Muscle layer of duodenum (tissue), 2 donors: ENCODE measurements around the gene FAHD1.
"Not testable (repeated sequence)": the region's sequence is repeated elsewhere in the genome, so short reads cannot be mapped to it uniquely, and the experiment has no call there.

Experiments used
- H3K27ac ChIP-seq: one replicate; pipeline ENCODE4 v1.7.0; 2013; ENCODE audit warnings: mild to moderate bottlenecking, low read length
- H3K27me3 ChIP-seq: one replicate; pipeline ENCODE4 v1.7.0; 2013; ENCODE audit warnings: low read depth, mild to moderate bottlenecking, control low read depth, low read length
- H3K36me3 ChIP-seq, 2 donors: one replicate each; pipeline ENCODE4 v1.7.0; 2013; ENCODE audit warnings: low read length in 2 of 2, control low read depth in 1 of 2, mild to moderate bottlenecking in 1 of 2; ENCODE audit not compliant: insufficient read depth in 2 of 2, control insufficient read depth in 1 of 2
- H3K4me1 ChIP-seq, 2 donors: one replicate each; pipeline ENCODE4 v1.7.0; 2013; ENCODE audit warnings: low read length in 2 of 2, mild to moderate bottlenecking in 2 of 2, control low read depth in 1 of 2, moderate library complexity in 1 of 2; ENCODE audit not compliant: insufficient read depth in 2 of 2, control insufficient read depth in 1 of 2
- H3K4me3 ChIP-seq, 2 donors: one replicate each; pipeline ENCODE4 v1.7.0; 2013; ENCODE audit warnings: low read length in 2 of 2, low read depth in 1 of 2, mild to moderate bottlenecking in 1 of 2
- H3K9me3 ChIP-seq, 2 donors: one replicate each; pipeline ENCODE4 v1.7.0; 2013; ENCODE audit warnings: low read length in 2 of 2, control low read depth in 1 of 2, mild to moderate bottlenecking in 1 of 2; ENCODE audit not compliant: control insufficient read depth in 1 of 2
- donor health status: healthy.

FAHD1 gene

DNA sequence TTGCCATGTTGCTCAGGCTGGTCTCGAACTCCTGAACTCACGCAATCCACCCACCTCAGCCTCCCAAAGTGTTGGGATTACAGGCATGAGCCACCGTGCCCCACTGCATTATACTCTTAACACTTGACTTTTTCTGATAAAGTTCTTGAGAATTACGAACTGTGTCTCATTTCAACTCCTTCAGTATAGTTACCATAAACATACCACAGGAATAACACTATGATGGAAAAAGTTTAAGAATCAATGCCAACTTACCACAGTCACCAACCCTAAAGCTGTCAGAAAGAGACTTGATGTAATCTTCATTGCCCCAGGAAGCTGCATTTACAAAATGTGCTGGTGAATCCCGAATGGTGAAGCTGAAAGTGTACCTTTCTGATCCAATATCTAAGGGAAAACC is 34.7 kb downstream of the FAHD1 start:
- no peak overlapping the region for H3K4me3 ChIP-seq
- no peaks in the 10 kb centered on the region for H3K9me3 ChIP-seq
- no peaks in the 10 kb centered on the region for H3K36me3 ChIP-seq
- no peaks in the 10 kb centered on the region for H3K4me1 ChIP-seq
- H3K27me3 ChIP-seq, result peaks cover 16% of the 10 kb centered on the region
- no peak overlapping the region for H3K27ac ChIP-seq

DNA sequence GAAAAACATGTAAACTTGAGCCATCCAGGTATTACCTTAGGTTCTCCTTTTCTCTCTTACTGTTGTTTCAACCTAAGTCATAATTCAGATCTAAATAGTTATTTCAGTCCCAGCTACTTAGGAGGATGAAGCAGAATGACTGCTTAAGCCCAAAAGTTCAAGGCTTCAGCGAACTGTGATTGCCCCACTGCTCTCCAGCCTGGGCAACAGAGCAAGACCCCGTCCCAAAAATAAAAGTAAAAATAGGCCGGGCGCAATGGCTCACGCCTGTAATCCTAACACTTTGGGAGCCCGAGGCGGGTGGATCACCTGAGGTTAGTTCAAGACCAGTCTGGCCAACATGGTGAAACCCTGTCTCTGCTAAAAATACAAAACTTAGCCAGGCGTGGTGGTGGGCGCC is 35.4 kb downstream of the FAHD1 start:
- Histone ChIP-seq H3K27me3 (peaks cover 16% of the 10 kb centered on the region), H3K4me1 (no peaks in the 10 kb centered on the region), H3K36me3 (no peaks in the 10 kb centered on the region), H3K9me3 (no peaks in the 10 kb centered on the region), H3K4me3 (no peak overlapping the region), H3K27ac (no peak overlapping the region)

DNA sequence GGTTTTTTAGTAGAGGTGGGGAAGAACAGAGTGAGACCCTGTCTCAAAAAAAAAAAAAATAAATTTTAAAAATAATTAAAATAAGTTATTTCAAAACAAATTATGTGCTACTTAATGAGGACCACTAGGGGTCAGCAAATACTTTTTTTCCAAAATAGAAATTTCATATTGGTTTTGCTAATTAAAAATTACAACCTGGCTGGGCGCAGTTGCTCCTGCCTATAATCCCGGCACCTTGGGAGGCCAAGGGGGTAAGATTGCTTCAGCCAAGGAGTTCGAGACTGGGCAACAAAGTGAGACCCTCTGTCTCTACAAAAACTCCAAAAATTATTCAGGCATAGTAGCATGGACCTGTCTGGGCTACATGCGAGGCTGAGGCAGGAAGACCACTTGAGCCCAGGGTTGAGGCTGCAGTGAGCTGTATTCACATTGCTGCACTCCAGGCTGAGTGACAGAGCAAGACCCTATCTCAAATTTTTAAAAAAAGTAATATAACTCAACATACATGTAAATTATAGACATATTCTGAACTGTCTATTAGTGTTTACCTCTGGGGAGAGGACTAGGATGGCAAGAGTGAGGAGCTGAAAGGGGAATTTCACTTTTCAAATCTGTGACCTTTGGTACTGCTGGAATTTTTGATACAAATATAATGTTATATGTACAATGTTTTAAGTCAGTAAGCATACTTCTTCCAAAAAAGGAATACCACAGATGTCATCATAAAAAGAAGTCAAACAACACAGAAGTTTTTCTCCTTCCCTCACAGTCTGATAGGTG is 36.9 kb downstream of the FAHD1 start:
- no peaks in the 10 kb centered on the region for H3K4me1 ChIP-seq
- H3K36me3 ChIP-seq, result no peaks in the 10 kb centered on the region
- H3K27me3 ChIP-seq, result peaks cover 6% of the 10 kb centered on the region
- H3K9me3 ChIP-seq, result no peaks in the 10 kb centered on the region
- no peak overlapping the region for H3K27ac ChIP-seq
- H3K4me3 ChIP-seq, result no peak overlapping the region

DNA sequence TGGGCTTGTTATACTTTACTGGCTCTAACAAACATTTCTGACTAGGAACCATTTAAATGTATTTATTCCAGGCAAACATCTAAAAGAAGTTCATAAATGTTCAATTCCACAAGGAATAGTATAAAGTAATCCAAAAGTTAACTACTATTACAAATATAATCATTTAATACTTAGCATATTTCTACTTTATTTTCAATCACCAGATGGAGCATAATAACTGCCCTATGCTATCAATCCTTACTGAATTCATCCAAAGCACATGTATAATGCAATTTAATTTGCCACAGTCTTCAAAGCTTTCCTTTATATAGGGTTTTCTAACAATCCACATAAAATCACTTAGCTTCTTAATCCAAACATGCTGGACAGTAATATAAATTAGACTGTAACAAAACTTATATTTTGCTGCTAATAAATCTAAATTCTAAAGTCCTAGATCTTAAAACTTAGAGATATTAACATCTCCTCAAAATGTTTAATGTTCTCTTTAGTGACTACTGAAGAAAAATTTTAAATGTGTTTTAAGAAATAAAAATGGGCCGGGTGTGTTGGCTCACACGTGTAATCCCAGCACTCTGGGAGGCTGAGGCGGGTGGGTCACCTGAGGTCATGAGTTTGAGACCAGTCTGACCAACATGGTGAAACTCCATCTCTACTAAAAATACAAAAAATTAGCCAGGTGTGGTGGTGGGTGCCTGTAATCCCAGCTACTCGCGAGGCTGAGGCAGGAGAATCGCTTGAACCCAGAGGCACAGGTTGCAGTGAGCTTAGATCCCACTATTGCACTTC is 39.1 kb downstream of the FAHD1 start:
- Histone ChIP-seq H3K4me3 (no peak overlapping the region), H3K4me1 (no peaks in the 10 kb centered on the region), H3K27me3 (no peaks in the 10 kb centered on the region), H3K36me3 (no peaks in the 10 kb centered on the region), H3K9me3 (no peaks in the 10 kb centered on the region), H3K27ac (no peak overlapping the region)

DNA sequence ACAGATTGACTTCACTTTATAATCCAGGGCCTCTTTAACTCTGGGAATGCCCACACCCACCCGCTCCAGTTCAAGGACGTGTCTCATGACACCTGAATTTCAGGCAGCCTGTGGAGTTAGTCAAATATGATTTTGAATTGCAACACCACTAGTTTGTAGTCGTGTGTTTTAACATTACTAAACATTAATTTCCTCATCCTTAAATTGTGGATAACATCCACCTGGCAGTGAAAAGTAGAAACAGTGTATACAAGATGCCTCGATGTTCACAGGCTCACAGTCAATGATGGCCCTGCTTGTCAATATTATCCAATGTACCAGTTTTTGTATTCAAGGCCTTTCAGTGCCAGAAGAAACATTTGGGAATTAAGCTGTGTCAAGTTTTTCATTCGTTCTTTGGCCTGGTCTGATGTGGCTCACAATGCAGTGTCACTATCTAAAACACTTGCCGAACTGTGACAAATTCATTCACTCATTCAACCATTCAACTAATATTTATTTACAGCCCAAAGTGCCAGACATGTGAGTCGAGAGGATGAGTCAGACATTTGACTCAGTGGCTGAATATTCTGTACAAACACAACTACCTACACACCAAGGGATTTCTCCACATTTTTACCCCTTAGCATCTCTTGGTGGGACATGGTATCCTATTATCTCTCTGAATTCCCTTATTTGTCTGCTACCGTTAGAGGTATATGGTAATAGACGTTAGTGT is 43.5 kb downstream of the FAHD1 start:
- Histone ChIP-seq H3K27me3 (no peaks in the 10 kb centered on the region), H3K27ac (no peak overlapping the region), H3K9me3 (no peaks in the 10 kb centered on the region), H3K4me1 (no peaks in the 10 kb centered on the region), H3K4me3 (no peak overlapping the region), H3K36me3 (no peaks in the 10 kb centered on the region)

DNA sequence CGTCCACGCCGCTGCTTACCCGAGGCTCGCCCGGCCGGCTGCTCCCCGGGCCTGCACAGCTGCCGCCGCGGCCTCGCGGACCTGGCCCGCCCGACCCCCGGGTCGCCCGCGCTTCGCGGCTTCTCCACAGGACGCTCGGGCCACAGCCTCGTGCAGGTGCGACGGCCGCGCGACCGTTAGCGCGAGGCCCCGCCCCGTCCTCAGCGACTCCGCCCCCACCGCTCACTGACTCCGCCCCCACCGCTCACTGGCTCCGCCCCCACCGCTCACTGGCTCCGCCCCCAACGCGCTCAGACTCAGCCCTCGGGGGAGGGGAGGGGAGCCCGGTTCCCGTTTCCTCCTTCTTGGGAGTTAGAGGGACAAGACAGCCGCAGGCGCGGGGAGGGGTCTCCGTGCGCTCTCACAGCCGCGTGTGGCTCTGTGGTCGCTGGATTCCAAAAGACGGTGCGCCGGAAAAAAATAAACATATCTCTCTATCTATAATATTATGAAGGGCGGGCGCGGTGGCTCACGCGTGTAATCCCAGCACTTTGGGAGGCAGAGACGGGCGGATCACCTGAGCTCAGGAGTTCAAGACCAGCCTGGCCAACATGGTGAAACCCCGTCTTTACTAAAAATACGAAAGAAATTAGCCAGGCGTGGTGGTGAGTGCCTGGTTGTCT is 45.1 kb downstream of the FAHD1 start, which contains the start of gene MEIOB:
TSS of gene MEIOB (minus strand) at position 191 of the 662 bp plus-strand sequence. CDS start 3,989 bp downstream, outside the sequence.
- Histone ChIP-seq H3K27ac (no peak within 1 kb of the TSS), H3K27me3 (no peaks in the 10 kb centered on the region), H3K4me3 (peak within 1 kb of the TSS in 1 of 2 donors; percentile 40), H3K9me3 (no peaks in the 10 kb centered on the region), H3K36me3 (no peaks in the 10 kb centered on the region), H3K4me1 (no peaks in the 10 kb centered on the region)

DNA sequence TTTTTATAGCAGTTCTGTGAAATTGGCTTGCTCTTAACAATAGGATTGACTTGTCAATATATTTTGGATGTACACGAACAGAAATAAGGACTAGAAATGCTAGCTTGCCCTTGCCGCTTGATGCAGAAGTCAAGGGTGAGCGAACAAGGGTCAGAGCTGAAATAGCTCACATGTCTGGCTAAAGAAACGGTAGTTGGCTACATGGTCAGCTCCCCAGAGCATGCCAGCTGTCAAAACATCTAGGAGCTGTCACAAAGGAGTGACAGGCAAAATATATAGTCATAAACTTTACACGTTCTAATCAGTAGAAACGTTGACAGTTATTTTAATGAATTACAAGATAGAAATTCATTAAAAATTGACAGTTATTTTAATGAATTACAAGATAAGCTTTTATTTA is 47.8 kb downstream of the FAHD1 start:
- no peaks in the 10 kb centered on the region for H3K9me3 ChIP-seq
- H3K4me3 ChIP-seq, result no peak overlapping the region
- H3K36me3 ChIP-seq, result no peaks in the 10 kb centered on the region
- no peaks in the 10 kb centered on the region for H3K27me3 ChIP-seq
- H3K4me1 ChIP-seq, result no peaks in the 10 kb centered on the region
- no peak overlapping the region for H3K27ac ChIP-seq

DNA sequence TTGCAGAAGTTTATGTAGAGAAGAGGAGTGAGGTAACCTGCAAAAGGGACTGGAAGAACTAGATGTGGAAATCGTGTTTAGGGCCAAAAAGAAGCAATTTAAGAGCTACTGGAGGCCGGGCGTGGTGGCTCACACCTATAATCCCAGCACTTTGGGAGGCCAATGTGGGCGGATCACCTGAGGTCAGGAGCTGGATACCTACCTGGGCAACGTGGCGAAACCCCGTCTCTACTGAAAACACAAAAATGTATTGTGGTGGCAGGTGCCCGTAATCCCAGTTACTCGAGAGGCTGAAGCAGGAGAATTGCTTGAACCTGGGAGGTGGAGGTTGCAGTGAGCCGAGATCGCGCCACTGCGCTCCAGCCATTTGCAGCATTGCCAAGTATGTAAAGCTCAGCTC is 49.1 kb downstream of the FAHD1 start:
- H3K27me3 ChIP-seq, H3K36me3 ChIP-seq, H3K4me1 ChIP-seq, H3K4me3 ChIP-seq, H3K27ac ChIP-seq, H3K9me3 ChIP-seq: not testable (repeated sequence)

DNA sequence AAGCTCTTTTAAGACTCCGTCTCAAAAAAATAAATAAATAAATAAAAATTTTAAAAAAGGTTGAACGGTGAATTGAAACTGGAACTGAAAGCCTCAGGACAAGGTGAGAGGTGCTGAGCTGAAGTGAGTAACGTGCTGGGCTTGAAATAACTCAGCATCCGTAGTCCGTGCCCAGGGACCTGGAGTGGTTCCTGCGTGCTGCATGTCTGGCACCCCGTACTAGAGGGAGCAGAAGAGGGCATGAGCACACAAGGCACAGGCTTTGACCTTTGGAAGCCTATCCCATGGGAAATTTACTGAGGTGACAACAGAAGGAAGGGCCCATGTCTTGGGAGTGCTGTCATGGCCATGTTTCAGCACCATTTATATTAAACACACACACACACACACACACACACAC is 49.5 kb downstream of the FAHD1 start:
- H3K27me3 ChIP-seq, result no peaks in the 10 kb centered on the region
- no peak overlapping the region for H3K27ac ChIP-seq
- no peak overlapping the region for H3K4me3 ChIP-seq
- H3K36me3 ChIP-seq, result no peaks in the 10 kb centered on the region
- H3K4me1 ChIP-seq, result no peaks in the 10 kb centered on the region
- no peaks in the 10 kb centered on the region for H3K9me3 ChIP-seq

DNA sequence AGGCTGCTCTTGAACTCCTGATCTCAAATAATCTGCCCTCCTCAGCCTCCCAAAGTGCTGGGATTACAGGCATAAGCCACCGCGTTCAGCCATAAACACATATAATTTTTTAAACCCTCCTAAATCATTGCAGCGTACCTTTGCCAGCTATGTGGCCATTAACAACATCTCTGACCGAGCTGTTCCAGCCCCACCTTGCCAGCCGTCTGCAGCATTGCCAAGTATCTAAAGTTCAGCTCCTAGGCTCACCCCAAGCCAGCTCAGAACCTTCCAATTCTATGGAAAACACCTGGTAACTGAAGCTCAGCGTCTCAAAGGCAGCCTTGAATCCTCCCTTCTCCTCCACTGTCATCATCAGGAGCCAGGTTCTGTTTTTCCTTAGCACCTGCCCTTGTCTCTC is 50.1 kb downstream of the FAHD1 start:
- no peaks in the 10 kb centered on the region for H3K4me1 ChIP-seq
- H3K4me3 ChIP-seq, result no peak overlapping the region
- no peaks in the 10 kb centered on the region for H3K36me3 ChIP-seq
- H3K9me3 ChIP-seq, result no peaks in the 10 kb centered on the region
- H3K27ac ChIP-seq, result no peak overlapping the region
- H3K27me3 ChIP-seq, result no peaks in the 10 kb centered on the region

DNA sequence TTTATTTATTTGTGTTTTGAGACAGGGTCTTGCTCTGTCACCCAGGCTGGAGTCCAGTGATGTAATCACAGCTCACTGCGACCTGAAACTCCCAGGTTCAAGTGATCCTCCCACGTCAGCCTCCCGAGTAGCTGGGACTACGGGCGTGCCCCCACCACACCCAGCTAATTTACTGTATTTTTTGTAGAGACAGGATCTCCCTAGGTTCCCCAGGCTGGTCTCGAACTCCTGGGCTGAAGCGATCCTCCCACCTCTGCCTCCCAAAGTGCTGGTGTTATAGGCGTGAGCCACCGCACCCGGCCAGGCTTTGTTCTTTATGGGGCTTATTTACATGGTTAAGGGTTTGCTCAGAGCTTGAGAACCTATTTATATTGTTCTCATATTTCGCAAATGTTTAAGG is 50.8 kb downstream of the FAHD1 start:
- no peaks in the 10 kb centered on the region for H3K9me3 ChIP-seq
- H3K27ac ChIP-seq, result no peak overlapping the region
- no peaks in the 10 kb centered on the region for H3K36me3 ChIP-seq
- H3K4me1 ChIP-seq, result no peaks in the 10 kb centered on the region
- H3K27me3 ChIP-seq, result no peaks in the 10 kb centered on the region
- no peak overlapping the region for H3K4me3 ChIP-seq
